Measurements from ENCODE around the gene ISOC2.
A peak's percentile ranks its signal among the peaks of the same experiment; 100 is the strongest.

The ISOC2 gene

DNA sequence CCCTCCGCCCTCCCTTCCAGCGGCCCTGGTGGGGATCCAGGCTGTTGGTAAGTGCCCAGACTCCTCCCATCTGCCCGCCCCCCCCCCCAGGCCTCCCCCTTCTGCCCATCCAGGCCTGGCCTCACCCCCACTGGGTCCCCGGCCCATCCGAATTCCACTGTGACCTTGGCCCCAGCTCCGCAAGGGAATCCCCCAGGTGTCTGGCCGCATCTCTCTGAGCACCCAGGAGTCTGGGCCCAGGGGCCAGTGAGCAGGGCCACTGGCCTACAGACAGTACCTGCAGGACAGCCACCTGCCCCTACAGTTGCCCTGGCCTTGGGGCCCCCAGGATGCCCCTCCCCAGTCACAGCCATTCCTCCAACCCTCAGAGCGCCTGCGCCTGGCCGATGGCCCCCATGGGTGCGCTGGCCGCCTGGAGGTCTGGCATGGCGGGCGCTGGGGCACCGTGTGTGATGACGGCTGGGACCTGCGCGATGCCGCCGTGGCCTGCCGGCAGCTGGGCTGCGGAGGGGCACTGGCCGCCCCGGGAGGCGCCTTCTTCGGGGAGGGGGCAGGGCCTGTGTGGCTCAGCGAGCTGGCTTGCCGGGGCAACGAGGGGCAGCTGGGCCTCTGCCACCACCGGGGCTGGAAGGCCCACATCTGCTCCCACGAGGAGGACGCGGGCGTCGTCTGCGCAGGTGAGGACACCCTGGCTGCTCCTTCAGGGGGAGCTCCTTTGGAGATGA, 27.7 kb upstream of the ISOC2 start:
- no peak for DNase-seq (ENCODE audit: low read depth)
- H3K4me3 ChIP-seq (ENCODE audit: low read depth, low read length) = no peak overlapping the region
- TF ChIP-seq, protein P1, sequence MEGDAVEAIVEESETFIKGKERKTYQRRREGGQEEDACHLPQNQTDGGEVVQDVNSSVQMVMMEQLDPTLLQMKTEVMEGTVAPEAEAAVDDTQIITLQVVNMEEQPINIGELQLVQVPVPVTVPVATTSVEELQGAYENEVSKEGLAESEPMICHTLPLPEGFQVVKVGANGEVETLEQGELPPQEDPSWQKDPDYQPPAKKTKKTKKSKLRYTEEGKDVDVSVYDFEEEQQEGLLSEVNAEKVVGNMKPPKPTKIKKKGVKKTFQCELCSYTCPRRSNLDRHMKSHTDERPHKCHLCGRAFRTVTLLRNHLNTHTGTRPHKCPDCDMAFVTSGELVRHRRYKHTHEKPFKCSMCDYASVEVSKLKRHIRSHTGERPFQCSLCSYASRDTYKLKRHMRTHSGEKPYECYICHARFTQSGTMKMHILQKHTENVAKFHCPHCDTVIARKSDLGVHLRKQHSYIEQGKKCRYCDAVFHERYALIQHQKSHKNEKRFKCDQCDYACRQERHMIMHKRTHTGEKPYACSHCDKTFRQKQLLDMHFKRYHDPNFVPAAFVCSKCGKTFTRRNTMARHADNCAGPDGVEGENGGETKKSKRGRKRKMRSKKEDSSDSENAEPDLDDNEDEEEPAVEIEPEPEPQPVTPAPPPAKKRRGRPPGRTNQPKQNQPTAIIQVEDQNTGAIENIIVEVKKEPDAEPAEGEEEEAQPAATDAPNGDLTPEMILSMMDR (conservative IDR thresholded peaks at IDR 0.05; ENCODE audit: low read depth, low read length) = no peak

DNA sequence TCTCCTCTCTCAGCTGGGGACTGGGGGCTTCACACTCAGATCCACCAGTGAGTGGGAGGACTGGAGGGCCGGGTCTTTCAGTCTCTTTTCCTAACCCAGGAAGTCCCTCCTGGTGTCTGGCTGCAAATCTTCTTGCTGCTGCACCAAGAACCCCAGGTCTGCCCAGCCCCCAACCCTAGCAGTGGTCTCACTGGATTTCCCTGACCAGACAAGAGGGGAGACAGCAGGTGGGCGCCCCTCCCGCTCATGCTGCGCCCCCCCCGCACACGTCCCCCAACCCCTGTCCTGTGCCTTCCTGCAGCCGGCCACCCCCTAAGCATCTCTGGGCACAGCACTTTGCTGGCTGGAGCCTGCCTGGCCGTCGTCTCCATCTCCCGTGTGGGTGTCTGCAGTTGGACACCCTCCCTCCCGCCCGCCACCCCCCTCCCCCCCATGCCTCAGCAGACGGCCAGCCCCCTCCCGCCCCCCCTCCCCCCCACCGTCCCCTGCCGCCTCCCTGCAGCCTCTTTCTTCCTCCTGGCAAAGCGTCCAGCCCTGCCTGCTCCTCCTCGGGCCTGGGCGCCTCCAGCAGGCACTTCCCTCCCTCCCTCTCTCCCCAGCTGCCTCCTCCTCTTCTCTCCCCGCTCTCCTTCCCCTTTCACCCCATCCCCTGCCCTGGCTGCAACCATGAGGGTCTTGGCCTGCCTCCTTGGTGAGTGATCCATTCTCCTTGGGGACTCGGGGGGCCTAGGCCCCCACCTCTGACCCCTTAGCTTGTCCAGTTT, 26.7 kb upstream of the ISOC2 start, which contains the start of gene SSC5D:
Gene SSC5D (plus strand): TSS at position 513 of the 764 bp plus-strand sequence. CDS start 154 bp downstream, at position 667.
- TF ChIP-seq, protein P1 (conservative IDR thresholded peaks at IDR 0.05; ENCODE audit: low read depth, low read length) = no peak

DNA sequence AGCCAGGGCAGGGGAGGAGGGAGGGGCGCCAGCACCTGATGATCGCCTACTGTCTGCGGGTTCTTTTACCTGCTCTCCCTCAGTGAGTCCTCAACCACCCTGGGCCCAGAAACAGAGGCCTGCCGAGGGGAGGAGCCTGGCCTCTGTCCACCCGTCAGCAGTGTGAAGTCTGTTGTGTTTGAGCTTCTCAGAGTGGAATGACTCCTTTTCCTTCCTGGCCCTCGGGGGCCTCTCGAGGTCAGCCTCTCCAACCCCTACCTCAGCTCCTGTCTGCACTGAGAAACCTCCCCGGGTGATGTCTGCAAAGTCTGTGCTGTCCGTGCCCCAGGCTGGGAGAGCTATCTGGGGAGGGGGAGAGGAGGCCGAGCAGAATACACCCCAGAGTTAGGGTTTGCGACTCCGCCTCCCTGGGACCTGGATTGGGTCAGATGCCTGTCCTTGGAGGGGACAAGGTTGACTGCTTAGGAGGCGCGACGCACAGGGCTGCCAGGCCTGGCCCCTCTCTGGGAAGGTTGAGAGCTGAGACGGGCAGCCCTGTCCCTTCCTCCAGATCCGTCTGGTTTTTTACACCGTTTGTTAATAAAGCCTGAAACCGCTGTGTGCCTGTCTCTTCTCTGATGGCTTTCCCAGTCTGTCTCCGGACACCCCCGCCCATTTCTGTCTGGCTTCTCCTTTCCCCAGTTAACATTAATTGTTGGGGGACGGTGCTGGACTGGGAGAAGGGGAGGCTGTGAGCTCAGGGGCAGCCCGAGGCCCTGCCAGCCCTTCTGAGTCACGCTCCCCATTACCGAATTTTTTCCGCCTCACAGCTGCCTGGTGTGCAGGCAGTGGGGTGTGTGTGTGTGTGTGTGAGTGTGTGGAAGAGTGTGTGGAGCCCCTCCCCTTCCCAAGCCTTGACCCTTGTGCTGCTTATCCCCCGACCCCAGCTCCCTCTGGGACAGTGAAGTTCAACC, 25.8 kb upstream of the ISOC2 start:
- TF ChIP-seq, protein P1 (conservative IDR thresholded peaks at IDR 0.05; ENCODE audit: low read depth, low read length) = no peak
- peak overlapping the region; percentile 34 for H3K4me3 ChIP-seq (ENCODE audit: low read depth, low read length)
- DNase-seq (ENCODE audit: low read depth) = peak; percentile 96

More for the DNA sequence above, 26.7 kb upstream of the ISOC2 start, which contains the start of gene SSC5D:
- H3K4me3 ChIP-seq (ENCODE audit: low read depth, low read length) = peak within 1 kb of the TSS; percentile 34
- DNase-seq (ENCODE audit: low read depth) = peak; percentile 41

DNA sequence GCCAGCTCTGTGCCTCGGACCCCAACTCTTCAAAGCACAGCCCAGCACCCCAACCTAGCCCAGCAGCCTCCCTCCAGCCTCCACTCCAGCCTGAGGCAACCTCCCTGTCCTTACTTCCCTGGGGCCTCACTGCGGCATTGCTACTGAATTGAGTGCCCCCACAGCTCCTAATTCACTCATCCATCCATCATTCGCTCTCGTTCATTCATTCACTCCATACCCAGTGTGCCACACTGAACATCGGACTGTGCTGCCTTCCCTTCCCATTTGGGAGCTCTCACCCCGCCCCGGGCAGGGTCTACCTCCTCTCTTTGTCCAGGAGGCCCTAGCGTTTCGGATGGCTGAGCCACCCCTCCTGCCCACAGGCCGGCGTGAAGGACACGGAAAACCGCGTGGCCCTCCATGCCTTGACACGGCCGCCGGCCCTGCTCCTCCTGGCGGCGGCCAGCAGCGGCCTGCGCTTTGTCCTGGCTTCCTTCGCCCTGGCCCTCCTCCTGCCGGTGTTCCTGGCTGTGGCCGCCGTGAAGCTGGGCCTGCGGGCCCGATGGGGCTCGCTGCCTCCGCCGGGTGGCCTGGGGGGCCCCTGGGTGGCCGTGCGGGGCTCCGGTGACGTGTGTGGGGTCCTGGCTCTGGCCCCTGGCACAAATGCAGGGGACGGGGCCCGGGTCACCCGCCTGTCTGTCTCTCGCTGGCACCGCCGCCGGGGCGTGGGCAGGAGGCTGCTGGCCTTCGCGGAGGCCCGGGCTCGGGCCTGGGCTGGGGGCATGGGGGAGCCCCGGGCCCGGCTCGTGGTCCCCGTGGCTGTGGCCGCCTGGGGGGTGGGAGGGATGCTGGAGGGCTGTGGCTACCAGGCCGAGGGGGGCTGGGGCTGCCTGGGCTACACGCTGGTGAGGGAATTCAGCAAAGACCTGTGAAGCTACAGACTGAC, 24.9 kb upstream of the ISOC2 start:
- peak overlapping the region; percentile 82 for H3K4me3 ChIP-seq (ENCODE audit: low read depth, low read length)
- DNase-seq (ENCODE audit: low read depth) = no peak
- TF ChIP-seq, protein P1 (conservative IDR thresholded peaks at IDR 0.05; ENCODE audit: low read depth, low read length) = no peak

DNA sequence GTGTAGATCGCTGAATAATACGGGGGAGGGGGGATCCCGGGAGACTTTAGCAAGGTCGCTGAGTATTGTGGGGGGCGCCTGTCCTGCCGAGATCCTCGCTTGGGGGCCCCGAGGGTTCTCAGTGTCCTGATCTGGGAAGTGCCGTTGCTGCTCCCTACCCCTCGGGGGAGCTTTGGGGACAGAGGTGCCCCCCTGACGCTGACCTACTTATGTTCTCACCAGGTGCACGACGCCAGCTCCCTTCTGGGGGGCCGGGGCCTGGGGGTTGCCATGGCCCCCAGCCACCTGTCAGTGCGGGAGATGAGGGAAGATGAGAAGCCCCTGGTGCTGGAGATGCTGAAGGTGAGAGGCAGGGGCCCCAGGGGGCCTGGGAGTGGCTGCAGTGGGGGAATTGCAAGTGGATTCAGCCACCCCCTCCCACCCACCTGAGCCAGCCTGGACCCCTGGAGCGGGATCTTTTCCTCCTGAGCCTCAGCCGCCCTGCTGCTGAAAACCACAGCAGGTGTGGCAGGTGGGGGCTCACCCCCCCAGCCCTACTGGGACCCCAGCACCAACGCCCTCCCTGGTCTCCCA, 24.1 kb upstream of the ISOC2 start:
- H3K4me3 ChIP-seq (ENCODE audit: low read depth, low read length) = peak overlapping the region; percentile 82
- no peak for DNase-seq (ENCODE audit: low read depth)
- TF ChIP-seq, protein P1 (conservative IDR thresholded peaks at IDR 0.05; ENCODE audit: low read depth, low read length) = no peak
